HG03097 (cell line): Measurements from ENCODE around the gene TRAF3.
"Not testable (repeated sequence)": the region's sequence is repeated elsewhere in the genome, so short reads cannot be mapped to it uniquely, and the experiment has no call there.

Experiments used
- ATAC-seq: cut with Tn5 transposase; IDR thresholded peaks from one replicate; pipeline ENCODE4 v1.9.1; 2021; ENCODE audit not compliant: unreplicated experiment, low FRiP score

Gene TRAF3

GRCh38 chr14:102882226-102882906, 105.1 kb downstream of the TRAF3 start:
- ATAC-seq: no peak

- ATAC-seq: no peak
Observed at GRCh38 chr14:102883089-102883541, 105.9 kb downstream of the TRAF3 start.

GRCh38 chr14:102883554-102883953, 106.3 kb downstream of the TRAF3 start:
- no peak for ATAC-seq

- no peak for ATAC-seq
Observed at GRCh38 chr14:102885737-102886447, 108.6 kb downstream of the TRAF3 start.

- ATAC-seq: no peak
Observed at GRCh38 chr14:102888748-102889147, 111.5 kb downstream of the TRAF3 start.

GRCh38 chr14:102889615-102890014, 112.4 kb downstream of the TRAF3 start:
- no peak for ATAC-seq

- no peak for ATAC-seq
Observed at GRCh38 chr14:102891111-102891510, 113.9 kb downstream of the TRAF3 start.

- ATAC-seq: no peak
Observed at GRCh38 chr14:102891556-102891955, 114.3 kb downstream of the TRAF3 start.

- ATAC-seq: no peak
Observed at GRCh38 chr14:102892651-102893050, 115.4 kb downstream of the TRAF3 start.

- ATAC-seq: no peak
Observed at GRCh38 chr14:102893452-102893851, 116.2 kb downstream of the TRAF3 start.

GRCh38 chr14:102896735-102897134, 119.5 kb downstream of the TRAF3 start:
- not testable (repeated sequence) for ATAC-seq

- ATAC-seq: no peak
Observed at GRCh38 chr14:102897299-102898027, 120.2 kb downstream of the TRAF3 start.

GRCh38 chr14:102898298-102898697, 121.0 kb downstream of the TRAF3 start:
- ATAC-seq: no peak

GRCh38 chr14:102898776-102899515, 121.7 kb downstream of the TRAF3 start:
- no peak for ATAC-seq

GRCh38 chr14:102899516-102899900, 122.3 kb downstream of the TRAF3 start:
- no peak for ATAC-seq

- peak; percentile 47 for ATAC-seq
Observed at GRCh38 chr14:102900631-102901571, 123.7 kb downstream of the TRAF3 start.

GRCh38 chr14:102901633-102902032, 124.4 kb downstream of the TRAF3 start:
- ATAC-seq: peak; percentile 56

GRCh38 chr14:102902086-102902485, 124.8 kb downstream of the TRAF3 start:
- ATAC-seq: no peak

GRCh38 chr14:102902523-102903247, 125.4 kb downstream of the TRAF3 start:
- no peak for ATAC-seq
